HUES48 (cell line): ENCODE data around the gene CBL.

Experiments
- H3K27ac ChIP-seq: one replicate; pipeline ENCODE4 v1.7.0; 2013; ENCODE audit warnings: low read depth, low read length, inconsistent platforms
- H3K27me3 ChIP-seq: 2 replicates; pipeline ENCODE4 v1.6.1; 2013; ENCODE audit warnings: mild to moderate bottlenecking, low read length; ENCODE audit not compliant: control insufficient read depth, insufficient read depth
- H3K36me3 ChIP-seq: 2 replicates; pipeline ENCODE4 v1.6.1; 2013; ENCODE audit warnings: low read length; ENCODE audit not compliant: control insufficient read depth, insufficient read depth
- H3K4me1 ChIP-seq: 2 replicates; pipeline ENCODE4 v1.6.1; 2013; ENCODE audit warnings: mild to moderate bottlenecking, low read length; ENCODE audit not compliant: control insufficient read depth, insufficient read depth
- H3K4me3 ChIP-seq: 2 replicates; pipeline ENCODE4 v1.5.1; 2013; ENCODE audit warnings: mild to moderate bottlenecking, low read depth, low read length
- H3K9ac ChIP-seq: 2 replicates; pipeline ENCODE4 v1.6.1; 2013; ENCODE audit warnings: mild to moderate bottlenecking, low read depth, low read length, moderate library complexity
- H3K9me3 ChIP-seq: 2 replicates; pipeline ENCODE4 v1.6.1; 2013; ENCODE audit warnings: low read length; ENCODE audit not compliant: control insufficient read depth, insufficient read depth

Gene CBL

DNA sequence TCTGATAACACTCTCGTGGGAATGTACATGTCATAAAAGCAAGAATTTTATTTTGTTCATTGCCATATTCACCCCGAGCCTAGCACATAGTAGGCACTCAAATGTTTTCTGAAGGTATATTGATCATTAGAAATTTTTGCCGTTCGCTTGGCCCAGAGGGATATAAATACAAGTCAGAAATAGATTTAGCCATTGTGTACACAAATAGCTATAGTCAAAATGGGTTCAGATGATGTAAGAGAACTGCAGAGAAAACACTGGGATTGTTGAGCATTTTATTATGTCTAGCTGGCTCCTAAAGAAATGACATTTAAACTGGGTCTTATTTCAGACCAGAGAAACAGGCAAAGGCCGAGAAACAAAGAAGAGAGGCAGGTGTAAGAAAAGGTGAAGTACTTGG is 61.5 kb downstream of the CBL start:
- no peak overlapping the region for H3K9ac ChIP-seq
- no peaks in the 10 kb centered on the region for H3K27me3 ChIP-seq
- H3K27ac ChIP-seq: no peak overlapping the region
- no peaks in the 10 kb centered on the region for H3K9me3 ChIP-seq
- no peak overlapping the region for H3K4me3 ChIP-seq
- peaks cover 10% of the 10 kb centered on the region for H3K4me1 ChIP-seq
- peaks cover 10% of the 10 kb centered on the region; the same call in 1 of the 2 replicates for H3K36me3 ChIP-seq

DNA sequence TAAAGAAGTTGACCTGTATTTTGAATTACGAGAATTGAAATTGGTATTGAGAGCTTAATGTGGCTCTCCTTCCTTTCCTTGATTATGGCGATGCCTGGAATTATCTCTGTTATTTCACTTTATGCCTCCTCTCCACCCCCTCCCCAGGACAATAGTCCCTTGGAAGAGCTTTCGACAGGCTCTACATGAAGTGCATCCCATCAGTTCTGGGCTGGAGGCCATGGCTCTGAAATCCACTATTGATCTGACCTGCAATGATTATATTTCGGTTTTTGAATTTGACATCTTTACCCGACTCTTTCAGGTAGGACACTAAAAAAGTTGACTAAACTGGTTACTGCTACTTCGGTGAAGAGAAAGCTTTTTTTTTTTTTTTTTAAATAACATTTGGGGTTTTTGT is 67.6 kb downstream of the CBL start:
- no peaks in the 10 kb centered on the region for H3K4me1 ChIP-seq
- H3K4me3 ChIP-seq: no peak overlapping the region
- no peak overlapping the region for H3K27ac ChIP-seq
- H3K36me3 ChIP-seq: peaks cover 70% of the 10 kb centered on the region
- H3K9ac ChIP-seq: no peak overlapping the region
- H3K27me3 ChIP-seq: no peaks in the 10 kb centered on the region
- H3K9me3 ChIP-seq: no peaks in the 10 kb centered on the region

DNA sequence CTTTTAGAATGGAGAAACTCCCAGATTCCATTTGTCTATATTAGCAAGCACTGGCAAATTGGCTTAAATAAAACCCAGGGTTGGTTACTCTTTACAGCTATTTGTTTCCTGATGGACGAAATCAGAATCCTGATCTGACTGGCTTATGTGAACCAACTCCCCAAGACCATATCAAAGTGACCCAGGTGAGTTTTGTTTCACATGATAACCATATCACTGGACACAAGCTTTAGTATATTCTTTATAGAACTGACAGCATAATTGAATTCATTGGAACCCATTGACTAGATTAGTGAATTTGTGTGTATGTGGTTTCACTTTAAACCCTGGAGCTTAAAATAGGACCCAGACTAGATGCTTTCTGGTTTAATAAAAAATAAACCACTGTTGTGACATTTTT is 71.5 kb downstream of the CBL start:
- H3K9ac ChIP-seq: no peak overlapping the region
- H3K36me3 ChIP-seq: peaks cover 84% of the 10 kb centered on the region
- H3K9me3 ChIP-seq: no peaks in the 10 kb centered on the region
- H3K27me3 ChIP-seq: no peaks in the 10 kb centered on the region
- no peak overlapping the region for H3K4me3 ChIP-seq
- H3K4me1 ChIP-seq: no peaks in the 10 kb centered on the region
- no peak overlapping the region for H3K27ac ChIP-seq

- no peak overlapping the region for H3K4me3 ChIP-seq
- peaks cover 65% of the 10 kb centered on the region for H3K36me3 ChIP-seq
- no peaks in the 10 kb centered on the region for H3K9me3 ChIP-seq
- no peaks in the 10 kb centered on the region for H3K27me3 ChIP-seq
- H3K9ac ChIP-seq: no peak overlapping the region
- no peak overlapping the region for H3K27ac ChIP-seq
- H3K4me1 ChIP-seq: no peaks in the 10 kb centered on the region
Measured at GRCh38 chr11:119282495-119282894, 76.4 kb downstream of the CBL start.

DNA sequence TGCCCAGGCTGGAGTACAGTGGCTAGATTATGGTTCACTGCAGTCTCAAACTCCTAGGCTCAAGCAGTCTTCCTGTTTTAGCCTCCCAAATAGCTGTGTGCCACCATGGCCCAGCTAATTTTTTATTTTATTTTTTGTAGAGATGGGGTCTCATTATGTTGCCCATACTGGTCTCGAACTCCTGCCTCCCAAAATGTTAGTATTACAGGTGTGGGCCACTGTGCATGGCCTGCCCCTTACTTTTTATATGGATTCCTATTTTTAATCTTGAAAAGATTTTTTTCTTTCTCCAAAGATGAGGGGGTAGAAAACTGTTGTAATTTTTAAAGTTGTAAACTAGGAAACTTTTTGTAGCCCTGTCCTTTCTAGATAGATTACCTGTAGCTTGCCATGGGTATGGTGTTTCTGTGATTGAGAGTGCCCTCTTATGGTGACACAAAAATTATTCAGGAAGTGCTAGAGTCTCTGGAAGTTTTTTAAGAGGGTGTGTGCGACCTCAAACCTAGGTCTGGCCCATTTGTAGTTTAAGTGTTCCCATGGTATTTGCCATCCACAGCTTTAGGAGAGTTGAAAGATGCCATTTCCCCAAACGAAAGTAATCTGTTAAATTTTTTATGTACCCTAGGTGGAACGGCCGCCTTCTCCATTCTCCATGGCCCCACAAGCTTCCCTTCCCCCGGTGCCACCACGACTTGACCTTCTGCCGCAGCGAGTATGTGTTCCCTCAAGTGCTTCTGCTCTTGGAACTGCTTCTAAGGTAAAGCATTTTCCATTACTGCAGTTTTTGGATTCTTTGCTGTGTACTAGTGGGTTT is 78.4 kb downstream of the CBL start:
- H3K27me3 ChIP-seq: no peaks in the 10 kb centered on the region
- no peaks in the 10 kb centered on the region for H3K9me3 ChIP-seq
- H3K27ac ChIP-seq: no peak overlapping the region
- H3K4me1 ChIP-seq: no peaks in the 10 kb centered on the region
- no peak overlapping the region for H3K4me3 ChIP-seq
- H3K9ac ChIP-seq: no peak overlapping the region
- peaks cover 64% of the 10 kb centered on the region for H3K36me3 ChIP-seq

- Histone ChIP-seq H3K4me3 (no peak overlapping the region), H3K36me3 (peaks cover 59% of the 10 kb centered on the region)
Measured at GRCh38 chr11:119285431-119285830, 79.3 kb downstream of the CBL start.

DNA sequence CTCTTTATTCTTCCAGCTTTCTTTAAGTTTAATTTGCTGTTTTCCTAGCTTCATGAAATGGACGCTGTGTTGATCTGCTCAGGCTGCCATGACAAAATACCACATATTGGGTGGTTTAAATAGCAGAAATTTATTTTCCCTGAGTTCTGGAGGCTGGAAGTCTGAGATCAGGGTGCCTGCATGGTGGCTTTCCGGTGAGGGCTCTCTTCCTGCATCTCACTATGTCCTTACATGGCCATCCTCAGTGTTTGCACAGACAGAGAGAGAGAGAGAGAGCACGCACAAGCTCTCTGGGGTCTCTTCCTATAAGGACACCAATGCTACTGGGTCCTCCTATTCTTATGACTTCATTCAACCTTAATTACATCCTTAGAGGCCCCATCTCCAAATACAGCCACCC is 82.1 kb downstream of the CBL start:
- Histone ChIP-seq H3K4me3 (no peak overlapping the region), H3K4me1 (no peaks in the 10 kb centered on the region), H3K36me3 (peaks cover 62% of the 10 kb centered on the region), H3K27me3 (no peaks in the 10 kb centered on the region), H3K9ac (no peak overlapping the region), H3K27ac (no peak overlapping the region), H3K9me3 (no peaks in the 10 kb centered on the region)

More at GRCh38 chr11:119285431-119285830, 79.3 kb downstream of the CBL start:
- H3K4me1 ChIP-seq: no peaks in the 10 kb centered on the region
- no peaks in the 10 kb centered on the region for H3K27me3 ChIP-seq
- no peaks in the 10 kb centered on the region for H3K9me3 ChIP-seq
- H3K9ac ChIP-seq: no peak overlapping the region
- no peak overlapping the region for H3K27ac ChIP-seq

- Histone ChIP-seq H3K9ac (no peak overlapping the region), H3K4me3 (no peak overlapping the region), H3K36me3 (peaks cover 61% of the 10 kb centered on the region), H3K9me3 (no peaks in the 10 kb centered on the region), H3K27me3 (no peaks in the 10 kb centered on the region), H3K27ac (no peak overlapping the region), H3K4me1 (no peaks in the 10 kb centered on the region)
Measured at GRCh38 chr11:119290894-119291497, 84.9 kb downstream of the CBL start.

DNA sequence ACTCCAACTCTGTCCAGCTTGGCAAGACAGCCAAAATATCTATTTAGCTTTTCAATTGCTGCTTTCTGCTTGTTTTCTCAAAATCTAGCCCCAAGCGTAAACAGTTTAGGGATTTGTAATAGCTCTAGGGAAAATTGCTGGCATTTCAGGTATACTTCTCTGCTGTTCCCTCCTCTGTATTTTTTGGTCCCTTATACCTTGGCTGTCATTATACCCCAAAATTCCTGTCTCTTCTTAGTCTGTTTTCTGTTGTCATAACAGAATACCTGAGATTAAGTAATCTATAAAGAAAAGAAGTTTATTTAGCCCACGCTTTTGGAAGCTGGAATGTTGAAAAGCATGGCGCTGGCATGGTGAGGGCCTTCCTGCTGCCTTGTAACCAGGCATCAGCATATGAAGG is 87.3 kb downstream of the CBL start:
- Histone ChIP-seq H3K9ac (no peak overlapping the region), H3K36me3 (peaks cover 59% of the 10 kb centered on the region), H3K9me3 (no peaks in the 10 kb centered on the region), H3K4me3 (no peak overlapping the region), H3K4me1 (no peaks in the 10 kb centered on the region), H3K27ac (no peak overlapping the region), H3K27me3 (no peaks in the 10 kb centered on the region)

DNA sequence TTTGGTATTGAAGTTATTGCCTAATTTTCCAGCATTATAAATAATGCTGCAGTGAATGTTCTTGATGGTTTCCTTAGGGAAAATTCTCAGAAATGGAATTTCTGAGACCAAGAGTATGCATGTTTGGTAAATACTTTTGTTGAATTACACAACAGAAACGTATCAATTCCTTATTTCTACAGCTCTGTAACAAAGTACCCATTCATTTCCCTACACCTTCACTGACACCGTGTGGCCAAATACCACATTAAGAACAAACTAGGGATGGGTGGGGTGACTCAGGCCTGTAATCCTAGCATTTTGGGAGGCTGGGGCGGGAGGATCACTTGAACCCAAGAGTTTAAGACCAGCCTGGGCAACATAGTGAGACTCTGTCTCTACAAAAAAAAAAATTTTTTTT is 89.0 kb downstream of the CBL start:
- Histone ChIP-seq H3K4me3 (no peak overlapping the region), H3K27me3 (no peaks in the 10 kb centered on the region), H3K36me3 (peaks cover 62% of the 10 kb centered on the region), H3K9ac (no peak overlapping the region), H3K27ac (no peak overlapping the region), H3K4me1 (no peaks in the 10 kb centered on the region), H3K9me3 (no peaks in the 10 kb centered on the region)

GRCh38 chr11:119297938-119298337 is 91.8 kb downstream of the CBL start:
- H3K9ac ChIP-seq: no peak overlapping the region
- no peak overlapping the region for H3K4me3 ChIP-seq
- H3K4me1 ChIP-seq: no peaks in the 10 kb centered on the region
- H3K27me3 ChIP-seq: no peaks in the 10 kb centered on the region
- no peaks in the 10 kb centered on the region for H3K9me3 ChIP-seq
- no peak overlapping the region for H3K27ac ChIP-seq
- peaks cover 79% of the 10 kb centered on the region for H3K36me3 ChIP-seq
